Stimulated activated CD4-positive, alpha-beta T cell treated with anti-CD3 and anti-CD28 coated beads, Interleukin-2, amount 100 ng/mL, for 48 hours (primary cell): Measurements from ENCODE around the gene NHSL2.
"Not testable (repeated sequence)": the region's sequence is repeated elsewhere in the genome, so short reads cannot be mapped to it uniquely, and the experiment has no call there.

Experiments used
- DNase-seq, 2 donors: peaks; one replicate each; pipeline ENCODE4 v3.0.0-alpha.2; 2020

The NHSL2 gene

GRCh38 chrX:72045552-72046277, 135.1 kb downstream of the NHSL2 start:
- no peak for DNase-seq

- no peak for DNase-seq
Measured at GRCh38 chrX:72046447-72046846, 135.8 kb downstream of the NHSL2 start.

GRCh38 chrX:72048510-72049455, 138.1 kb downstream of the NHSL2 start:
- no peak for DNase-seq

- no peak for DNase-seq
Measured at GRCh38 chrX:72050011-72050410, 139.4 kb downstream of the NHSL2 start.

GRCh38 chrX:72051589-72051988, 140.9 kb downstream of the NHSL2 start:
- no peak for DNase-seq

GRCh38 chrX:72052415-72053090, 141.9 kb downstream of the NHSL2 start:
- DNase-seq = no peak

GRCh38 chrX:72053508-72053907, 142.9 kb downstream of the NHSL2 start:
- no peak for DNase-seq

- no peak for DNase-seq
Measured at GRCh38 chrX:72054779-72055489, 144.3 kb downstream of the NHSL2 start.

GRCh38 chrX:72057331-72057730, 146.7 kb downstream of the NHSL2 start:
- DNase-seq = no peak

GRCh38 chrX:72057849-72058248, 147.2 kb downstream of the NHSL2 start:
- no peak for DNase-seq

- DNase-seq = not testable (repeated sequence)
Measured at GRCh38 chrX:72058346-72058745, 147.7 kb downstream of the NHSL2 start.

- no peak for DNase-seq
Measured at GRCh38 chrX:72060196-72060920, 149.7 kb downstream of the NHSL2 start.

- DNase-seq = no peak
Measured at GRCh38 chrX:72060921-72061490, 150.4 kb downstream of the NHSL2 start.

- DNase-seq = no peak
Measured at GRCh38 chrX:72062916-72063315, 152.3 kb downstream of the NHSL2 start.

- no peak for DNase-seq
Measured at GRCh38 chrX:72069350-72070160, 158.9 kb downstream of the NHSL2 start.

- DNase-seq = no peak
Measured at GRCh38 chrX:72071213-72071612, 160.6 kb downstream of the NHSL2 start.

GRCh38 chrX:72073633-72074032, 163.0 kb downstream of the NHSL2 start:
- DNase-seq = no peak

- DNase-seq = no peak
Measured at GRCh38 chrX:72078411-72078810, 167.8 kb downstream of the NHSL2 start.

- no peak for DNase-seq
Measured at GRCh38 chrX:72079607-72080006, 169.0 kb downstream of the NHSL2 start.

- DNase-seq = no peak
Measured at GRCh38 chrX:72080150-72080549, 169.5 kb downstream of the NHSL2 start.

GRCh38 chrX:72080800-72081199, 170.2 kb downstream of the NHSL2 start:
- DNase-seq = no peak
